Colonic mucosa (tissue), 4 donors: ENCODE results near the gene MTARC2. TPM values are rescaled to one million over a fixed set of nuclear protein-coding genes. Genes with fewer than 3 reads are reported as not detected.

Experiments used
- DNase-seq: peaks from one replicate; pipeline ENCODE4 v3.0.0-alpha.2; 2020
- H3K27ac ChIP-seq: fragments of 200-600 bp; one replicate; pipeline ENCODE4 v1.8.0; 2021
- H3K27me3 ChIP-seq: fragments of 200-600 bp; one replicate; pipeline ENCODE4 v1.8.0; 2021
- H3K36me3 ChIP-seq: fragments of 200-600 bp; one replicate; pipeline ENCODE4 v1.8.0; 2021
- H3K4me1 ChIP-seq: fragments of 200-600 bp; one replicate; pipeline ENCODE4 v1.8.0; 2021; ENCODE audit warnings: mild to moderate bottlenecking
- H3K4me3 ChIP-seq: fragments of 200-600 bp; one replicate; pipeline ENCODE4 v1.8.0; 2021
- H3K9ac ChIP-seq, 2 donors: one replicate each; pipeline ENCODE4 v1.7.0; 2013; ENCODE audit warnings: control low read depth in 2 of 2, low read depth in 2 of 2, low read length in 2 of 2
- H3K9me3 ChIP-seq: fragments of 200-600 bp; one replicate; pipeline ENCODE4 v1.8.0; 2021
- intact Hi-C: fragments of 100-400 bp; cut with DNase I; formaldehyde crosslinking; loops from one replicate; pipeline ENCODE4 v1.14.1; 2022
- total RNA-seq, 2 donors: library from RNA; stranded (reverse); fragmentation: NEBNext Ultra II Directional in 1 of 2; extraction: Animal tissue kit (Norgen Biotek cat#: 25700) in 1 of 2; gene quantifications; one replicate each; pipeline ENCODE4 v1.2.1, GENCODE V29; 2021
- TF ChIP-seq, protein P1 (sequence below): fragments of 200-600 bp; IDR thresholded peaks from one replicate; pipeline ENCODE4 v1.8.0; 2022; ENCODE audit warnings: antibody characterized with exemption, mild to moderate bottlenecking
- donor health status: healthy.
- donor health status: DM: no; HTN: no; CAD: no.
- donor health status: DM: no; HTN: no; CAD: no.

Gene MTARC2
- total RNA-seq, 2 donors from 2014 or later, result 28.1 to 32.3 TPM

GRCh38 chr1:220786337-220787068 is 38.4 kb downstream of the MTARC2 start, which contains the start of gene MTARC1:
MTARC1 (plus strand) TSS chr1:220786913; CDS start chr1:220786945, 32 bp downstream.
- Histone ChIP-seq H3K4me1 (no peaks in the 10 kb centered on the region), H3K27me3 (no peaks in the 10 kb centered on the region), H3K9ac (peak within 1 kb of the TSS; percentile 75 to 76), H3K27ac (peak within 1 kb of the TSS; percentile 82), H3K4me3 (peak within 1 kb of the TSS; percentile 56), H3K36me3 (no peaks in the 10 kb centered on the region), H3K9me3 (no peaks in the 10 kb centered on the region)
- intact Hi-C loops, result loop anchor here (10.0 kb wide), 1 partner anchor 492 kb away; no protein-coding TSS in a partner anchor
- DNase-seq, result peak; percentile 91
- TF ChIP-seq, protein P1, sequence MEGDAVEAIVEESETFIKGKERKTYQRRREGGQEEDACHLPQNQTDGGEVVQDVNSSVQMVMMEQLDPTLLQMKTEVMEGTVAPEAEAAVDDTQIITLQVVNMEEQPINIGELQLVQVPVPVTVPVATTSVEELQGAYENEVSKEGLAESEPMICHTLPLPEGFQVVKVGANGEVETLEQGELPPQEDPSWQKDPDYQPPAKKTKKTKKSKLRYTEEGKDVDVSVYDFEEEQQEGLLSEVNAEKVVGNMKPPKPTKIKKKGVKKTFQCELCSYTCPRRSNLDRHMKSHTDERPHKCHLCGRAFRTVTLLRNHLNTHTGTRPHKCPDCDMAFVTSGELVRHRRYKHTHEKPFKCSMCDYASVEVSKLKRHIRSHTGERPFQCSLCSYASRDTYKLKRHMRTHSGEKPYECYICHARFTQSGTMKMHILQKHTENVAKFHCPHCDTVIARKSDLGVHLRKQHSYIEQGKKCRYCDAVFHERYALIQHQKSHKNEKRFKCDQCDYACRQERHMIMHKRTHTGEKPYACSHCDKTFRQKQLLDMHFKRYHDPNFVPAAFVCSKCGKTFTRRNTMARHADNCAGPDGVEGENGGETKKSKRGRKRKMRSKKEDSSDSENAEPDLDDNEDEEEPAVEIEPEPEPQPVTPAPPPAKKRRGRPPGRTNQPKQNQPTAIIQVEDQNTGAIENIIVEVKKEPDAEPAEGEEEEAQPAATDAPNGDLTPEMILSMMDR, result no peak

GRCh38 chr1:220787069-220787619 is 39.0 kb downstream of the MTARC2 start:
- intact Hi-C loops, result loop anchor here (10.0 kb wide), 1 partner anchor 492 kb away; no protein-coding TSS in a partner anchor
- H3K27me3 ChIP-seq, result no peaks in the 10 kb centered on the region
- DNase-seq, result peak; percentile 86
- TF ChIP-seq, protein P1, result no peak
- peak overlapping the region; percentile 75 to 76 for H3K9ac ChIP-seq
- peak overlapping the region; percentile 82 for H3K27ac ChIP-seq
- H3K36me3 ChIP-seq, result no peaks in the 10 kb centered on the region
- peak overlapping the region; percentile 56 for H3K4me3 ChIP-seq
- no peaks in the 10 kb centered on the region for H3K4me1 ChIP-seq
- no peaks in the 10 kb centered on the region for H3K9me3 ChIP-seq

DNA sequence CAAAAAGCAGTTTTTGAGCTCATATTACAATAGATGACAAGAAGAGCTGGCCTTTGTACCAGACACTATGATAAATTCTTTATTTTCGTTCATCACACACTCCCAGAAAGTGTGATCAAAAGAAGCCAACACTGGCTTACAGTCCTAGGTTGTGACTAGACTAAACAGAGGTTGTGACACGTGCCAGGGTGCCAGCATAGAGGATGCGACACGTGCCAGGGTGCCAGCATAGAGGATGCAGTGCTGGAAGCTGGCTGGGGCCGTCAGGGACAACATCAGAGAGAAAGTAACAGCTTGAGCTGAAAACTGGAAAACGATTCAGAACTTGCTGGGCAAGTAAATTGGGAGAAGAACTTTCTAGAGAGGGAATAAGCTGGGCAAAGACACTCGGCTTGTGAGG is 40.8 kb downstream of the MTARC2 start:
- intact Hi-C loops, result loop anchor here (10.0 kb wide), 1 partner anchor 494 kb away; no protein-coding TSS in a partner anchor
- Histone ChIP-seq H3K9ac (no peak overlapping the region), H3K4me3 (no peak overlapping the region), H3K4me1 (no peaks in the 10 kb centered on the region), H3K9me3 (no peaks in the 10 kb centered on the region), H3K27me3 (no peaks in the 10 kb centered on the region), H3K36me3 (no peaks in the 10 kb centered on the region), H3K27ac (no peak overlapping the region)
- DNase-seq, result no peak
- TF ChIP-seq, protein P1, result no peak

- intact Hi-C loops, result loop anchor here (10.0 kb wide), 1 partner anchor 495 kb away; no protein-coding TSS in a partner anchor
- Histone ChIP-seq H3K4me1 (no peaks in the 10 kb centered on the region), H3K27me3 (no peaks in the 10 kb centered on the region), H3K4me3 (no peak overlapping the region), H3K36me3 (no peaks in the 10 kb centered on the region), H3K9ac (peak overlapping the region in 1 of 2 donors; percentile 24), H3K27ac (peak overlapping the region; percentile 35), H3K9me3 (no peaks in the 10 kb centered on the region)
- TF ChIP-seq, protein P1, result no peak
- no peak for DNase-seq
Observed at GRCh38 chr1:220789532-220790147, 41.5 kb downstream of the MTARC2 start.

GRCh38 chr1:220791285-220791684 is 43.2 kb downstream of the MTARC2 start:
- no peak overlapping the region for H3K9ac ChIP-seq
- intact Hi-C loops, result no loop called here
- no peak overlapping the region for H3K4me3 ChIP-seq
- no peak for DNase-seq
- no peaks in the 10 kb centered on the region for H3K27me3 ChIP-seq
- TF ChIP-seq, protein P1, result no peak
- H3K27ac ChIP-seq, result peak overlapping the region; percentile 35
- H3K4me1 ChIP-seq, result no peaks in the 10 kb centered on the region
- H3K36me3 ChIP-seq, result no peaks in the 10 kb centered on the region
- no peaks in the 10 kb centered on the region for H3K9me3 ChIP-seq
